NCI-H1048 (cell line): ENCODE data around the gene CEACAM6.
"Not testable (repeated sequence)": the region's sequence is repeated elsewhere in the genome, so short reads cannot be mapped to it uniquely, and the experiment has no call there.

Experiments
- DNase-seq: peaks from one replicate; lab custom pipeline; 2025; lab: John Stamatoyannopoulos, UW

CEACAM6 gene

GRCh38 chr19:41755328-41755913 lies at the start of gene CEACAM6:
CEACAM6 (plus strand) TSS chr19:41755530; CDS start chr19:41755639, 109 bp downstream.
- DNase-seq: no peak

DNA sequence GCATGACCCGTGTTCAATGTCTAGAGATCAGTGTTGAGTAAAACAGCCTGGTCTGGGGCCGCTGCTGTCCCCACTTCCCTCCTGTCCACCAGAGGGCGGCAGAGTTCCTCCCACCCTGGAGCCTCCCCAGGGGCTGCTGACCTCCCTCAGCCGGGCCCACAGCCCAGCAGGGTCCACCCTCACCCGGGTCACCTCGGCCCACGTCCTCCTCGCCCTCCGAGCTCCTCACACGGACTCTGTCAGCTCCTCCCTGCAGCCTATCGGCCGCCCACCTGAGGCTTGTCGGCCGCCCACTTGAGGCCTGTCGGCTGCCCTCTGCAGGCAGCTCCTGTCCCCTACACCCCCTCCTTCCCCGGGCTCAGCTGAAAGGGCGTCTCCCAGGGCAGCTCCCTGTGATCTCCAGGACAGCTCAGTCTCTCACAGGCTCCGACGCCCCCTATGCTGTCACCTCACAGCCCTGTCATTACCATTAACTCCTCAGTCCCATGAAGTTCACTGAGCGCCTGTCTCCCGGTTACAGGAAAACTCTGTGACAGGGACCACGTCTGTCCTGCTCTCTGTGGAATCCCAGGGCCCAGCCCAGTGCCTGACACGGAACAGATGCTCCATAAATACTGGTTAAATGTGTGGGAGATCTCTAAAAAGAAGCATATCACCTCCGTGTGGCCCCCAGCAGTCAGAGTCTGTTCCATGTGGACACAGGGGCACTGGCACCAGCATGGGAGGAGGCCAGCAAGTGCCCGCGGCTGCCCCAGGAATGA lies 48.4 kb upstream of the CEACAM6 start:
- no peak for DNase-seq

GRCh38 chr19:41707502-41707812 lies 47.9 kb upstream of the CEACAM6 start:
- no peak for DNase-seq

DNA sequence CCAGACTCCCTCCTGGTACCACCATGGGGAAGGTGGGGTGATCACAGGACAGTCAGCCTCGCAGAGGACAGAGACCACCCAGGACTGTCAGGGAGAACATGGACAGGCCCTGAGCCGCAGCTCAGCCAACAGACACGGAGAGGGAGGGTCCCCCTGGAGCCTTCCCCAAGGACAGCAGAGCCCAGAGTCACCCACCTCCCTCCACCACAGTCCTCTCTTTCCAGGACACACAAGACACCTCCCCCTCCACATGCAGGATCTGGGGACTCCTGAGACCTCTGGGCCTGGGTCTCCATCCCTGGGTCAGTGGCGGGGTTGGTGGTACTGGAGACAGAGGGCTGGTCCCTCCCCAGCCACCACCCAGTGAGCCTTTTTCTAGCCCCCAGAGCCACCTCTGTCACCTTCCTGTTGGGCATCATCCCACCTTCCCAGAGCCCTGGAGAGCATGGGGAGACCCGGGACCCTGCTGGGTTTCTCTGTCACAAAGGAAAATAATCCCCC lies 47.4 kb upstream of the CEACAM6 start:
- DNase-seq: no peak

- DNase-seq: no peak
These were observed 46.8 kb upstream of the CEACAM6 start, which contains the start of gene CEACAM5 for GRCh38 chr19:41708481-41708880. CEACAM5 (plus strand) TSS chr19:41708626; CDS start chr19:41708732, 106 bp downstream.

GRCh38 chr19:41709516-41709915 lies 45.8 kb upstream of the CEACAM6 start:
- not testable (repeated sequence) for DNase-seq

GRCh38 chr19:41709951-41710645 lies 45.2 kb upstream of the CEACAM6 start:
- DNase-seq: no peak

GRCh38 chr19:41711376-41712261 lies 43.7 kb upstream of the CEACAM6 start:
- DNase-seq: no peak

- DNase-seq: no peak
These were observed 40.7 kb upstream of the CEACAM6 start for GRCh38 chr19:41714598-41714997.

- DNase-seq: no peak
These were observed 36.6 kb upstream of the CEACAM6 start for GRCh38 chr19:41718761-41719160.

- no peak for DNase-seq
These were observed 35.2 kb upstream of the CEACAM6 start for GRCh38 chr19:41720103-41720502.

DNA sequence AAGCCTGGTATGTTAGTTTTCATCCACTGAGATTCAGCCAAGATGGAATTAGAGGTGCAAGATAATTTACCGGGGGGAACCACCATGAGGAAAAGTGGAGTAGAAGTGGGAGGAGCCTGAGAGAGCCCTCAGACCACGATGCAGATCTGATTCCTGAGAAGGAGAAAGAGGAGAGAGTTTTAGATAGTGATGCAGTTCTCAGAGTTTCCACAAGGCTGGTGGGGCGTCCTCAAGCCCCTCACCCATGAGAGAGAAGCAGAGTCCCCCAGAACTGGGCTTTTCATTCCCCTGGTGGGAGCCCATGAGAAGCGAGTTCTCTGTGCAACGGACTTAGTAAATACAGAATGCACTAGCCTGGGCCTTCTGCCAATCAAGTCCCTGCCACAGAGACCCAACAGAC lies 28.8 kb upstream of the CEACAM6 start:
- no peak for DNase-seq

GRCh38 chr19:41734156-41734555 lies 21.2 kb upstream of the CEACAM6 start:
- no peak for DNase-seq

GRCh38 chr19:41734585-41734984 lies 20.7 kb upstream of the CEACAM6 start:
- DNase-seq: no peak

- DNase-seq: no peak
These were observed 20.2 kb upstream of the CEACAM6 start for GRCh38 chr19:41735071-41735600.

DNA sequence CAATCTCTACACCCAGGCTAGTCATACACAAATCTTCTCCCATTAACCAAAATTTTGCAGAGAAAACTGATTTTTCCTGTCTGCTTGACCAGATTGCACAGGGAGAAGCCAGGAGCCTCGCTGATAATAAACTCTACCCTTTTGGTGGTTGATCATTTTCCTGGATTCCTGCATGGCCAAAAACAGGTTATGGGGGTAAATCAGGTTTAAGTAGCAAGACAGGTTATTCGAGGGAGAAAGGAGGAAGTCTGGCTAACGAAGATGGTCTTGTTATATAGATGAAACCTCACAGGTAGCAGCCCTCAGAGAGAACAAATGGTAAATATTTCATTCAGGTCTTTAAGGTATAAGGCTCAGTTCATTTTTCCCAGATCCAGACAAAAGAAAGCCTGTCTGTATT lies 16.0 kb upstream of the CEACAM6 start:
- DNase-seq: no peak

GRCh38 chr19:41740415-41741243 lies 14.7 kb upstream of the CEACAM6 start:
- no peak for DNase-seq

- DNase-seq: no peak
These were observed 14.1 kb upstream of the CEACAM6 start for GRCh38 chr19:41741244-41741554.

DNA sequence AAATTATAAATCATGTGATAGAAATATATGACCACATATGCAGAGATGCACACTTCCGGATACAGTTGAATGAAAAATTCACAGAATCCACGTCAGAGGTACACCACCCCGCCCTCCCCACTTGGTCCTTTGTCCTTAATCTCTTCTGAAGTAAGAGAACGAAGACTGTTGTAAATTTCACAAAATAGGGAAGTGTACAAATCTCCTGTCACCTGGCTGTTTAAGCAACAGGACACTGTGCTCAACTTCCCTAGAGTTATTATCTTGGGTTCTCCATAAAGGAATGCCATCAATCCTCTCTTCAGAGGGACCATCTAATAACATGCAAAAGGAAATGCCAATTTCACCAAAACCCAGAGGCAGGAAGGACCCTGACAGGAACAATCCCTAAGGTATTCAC lies 10.5 kb upstream of the CEACAM6 start:
- no peak for DNase-seq

DNA sequence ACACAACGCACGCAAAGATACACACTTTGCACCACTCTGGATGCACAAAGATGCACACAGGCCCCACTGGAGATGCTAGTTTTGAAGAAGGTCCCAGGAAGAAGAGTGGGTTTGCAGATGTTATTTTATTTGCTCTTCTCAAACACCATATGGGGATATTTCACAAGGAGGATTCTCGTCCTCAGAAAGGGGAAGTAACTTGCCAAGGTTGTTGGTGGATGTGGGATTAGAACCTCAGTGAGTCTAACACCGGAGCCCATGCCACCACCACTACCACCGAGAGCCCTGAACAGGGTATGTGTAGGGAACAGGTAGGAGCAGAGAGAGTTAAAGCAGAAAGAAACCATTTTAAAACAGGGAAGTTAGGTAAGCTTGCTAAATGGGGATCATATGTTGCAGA lies 9.6 kb upstream of the CEACAM6 start:
- DNase-seq: no peak

GRCh38 chr19:41746593-41747227 lies 8.6 kb upstream of the CEACAM6 start:
- DNase-seq: no peak
